ENCODE results near the gene TTC28. TPM values are rescaled to one million over a fixed set of nuclear protein-coding genes. Genes with fewer than 3 reads are reported as not detected.

TTC28 gene
- total RNA-seq, 4 donors from 2014 or later, result 35.6 to 42.6 (median 36.9) TPM

- Histone ChIP-seq H3K4me1 (peaks cover 3 to 22% (median 14%) of the 10 kb centered on the region in 4 donors), H3K36me3 (no peaks in the 10 kb centered on the region), H3K27me3 (no peaks in the 10 kb centered on the region), H3K27ac (replicated peaks in 1 of 4) (no peak overlapping the region), H3K9me3 (no peaks in the 10 kb centered on the region), H3K4me3 (no peak overlapping the region)
- intact Hi-C loops (cut with DNase I), result no loop called here
- DNase-seq (ENCODE audit: extremely low spot score), result no peak
- TF ChIP-seq POLR2AphosphoS5 (IDR thresholded peaks at IDR 0.05), result no peak
- no peak for TF ChIP-seq POLR2A (IDR thresholded peaks at IDR 0.05; ENCODE audit: low read depth)
- no peak for TF ChIP-seq CTCF (IDR thresholded peaks at IDR 0.05)
- no peak for TF ChIP-seq EP300 (IDR thresholded peaks at IDR 0.05)
- WGBS, result 75% methylated on average over 2 of the region's 2 CpGs
Observed at GRCh38 chr22:28402060-28402459, 277.6 kb downstream of the TTC28 start.

DNA sequence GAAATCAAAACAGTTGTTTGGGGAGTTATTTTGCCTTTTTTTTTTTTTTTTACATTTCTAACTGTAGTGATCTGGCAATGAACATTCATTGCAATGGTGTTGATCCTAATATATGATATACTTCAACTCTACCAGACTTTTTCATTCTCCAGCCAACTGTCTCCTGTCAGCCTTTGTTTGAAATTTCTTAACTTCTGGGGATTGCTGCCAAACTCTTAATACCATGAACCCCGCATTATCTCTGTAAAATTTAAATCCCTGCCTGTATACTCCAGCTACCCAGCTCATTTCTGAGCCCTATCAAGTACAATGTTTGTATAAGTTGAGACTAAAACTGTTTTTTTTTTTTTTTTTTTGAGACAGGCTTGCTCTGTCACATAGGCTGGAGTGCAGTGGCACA, 280.7 kb downstream of the TTC28 start:
- Histone ChIP-seq H3K9me3 (no peaks in the 10 kb centered on the region), H3K36me3 (no peaks in the 10 kb centered on the region), H3K4me3 (no peak overlapping the region), H3K27ac (replicated peaks in 1 of 4) (no peak overlapping the region), H3K27me3 (no peaks in the 10 kb centered on the region), H3K4me1 (peaks cover 7 to 35% (median 28%) of the 10 kb centered on the region in 4 donors)
- DNase-seq (ENCODE audit: extremely low spot score), result no peak
- WGBS, result 60% methylated on average over 1 of the region's 1 CpG
- intact Hi-C loops (cut with DNase I), result no loop called here
- TF ChIP-seq POLR2A (IDR thresholded peaks at IDR 0.05; ENCODE audit: low read depth) (no peak), EP300 (IDR thresholded peaks at IDR 0.05) (no peak), POLR2AphosphoS5 (IDR thresholded peaks at IDR 0.05) (no peak)

DNA sequence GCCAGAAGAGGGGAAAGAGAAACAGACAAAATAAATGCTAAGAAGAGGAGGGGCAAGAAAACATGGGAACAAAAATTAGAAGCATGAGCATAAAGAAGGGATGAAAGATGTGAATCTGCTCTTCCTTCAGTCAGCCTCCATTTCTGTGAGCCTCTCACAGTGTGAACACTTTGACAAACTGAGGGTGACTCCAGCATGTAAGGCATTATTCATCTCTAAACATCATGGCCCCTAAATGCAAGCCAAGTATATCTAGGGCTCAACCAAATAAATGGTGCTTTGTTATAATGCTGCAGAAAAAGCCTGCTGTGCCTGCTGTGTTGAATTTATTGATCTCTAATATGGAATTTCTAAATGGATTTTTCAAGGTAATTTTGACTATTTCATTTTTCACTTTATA, 281.3 kb downstream of the TTC28 start:
- intact Hi-C loops (cut with DNase I), result no loop called here

GRCh38 chr22:28397306-28397705, 282.3 kb downstream of the TTC28 start:
- Histone ChIP-seq H3K9me3 (no peaks in the 10 kb centered on the region), H3K4me1 (peaks cover 7 to 35% (median 28%) of the 10 kb centered on the region in 4 donors), H3K27me3 (no peaks in the 10 kb centered on the region), H3K4me3 (no peak overlapping the region), H3K27ac (replicated peaks in 1 of 4) (no peak overlapping the region), H3K36me3 (no peaks in the 10 kb centered on the region)
- intact Hi-C loops (cut with DNase I), result no loop called here
- TF ChIP-seq EP300 (IDR thresholded peaks at IDR 0.05) (no peak), POLR2A (IDR thresholded peaks at IDR 0.05; ENCODE audit: low read depth) (no peak), CTCF (IDR thresholded peaks at IDR 0.05) (no peak), POLR2AphosphoS5 (IDR thresholded peaks at IDR 0.05) (no peak)
- DNase-seq (ENCODE audit: extremely low spot score), result no peak
- 85% methylated on average over 4 of the region's 4 CpGs for WGBS

More for the DNA sequence above, 281.3 kb downstream of the TTC28 start:
- TF ChIP-seq CTCF (IDR thresholded peaks at IDR 0.05), result no peak
- TF ChIP-seq POLR2AphosphoS5 (IDR thresholded peaks at IDR 0.05), result no peak
- no peak for TF ChIP-seq POLR2A (IDR thresholded peaks at IDR 0.05; ENCODE audit: low read depth)
- no peak for TF ChIP-seq EP300 (IDR thresholded peaks at IDR 0.05)
- no peaks in the 10 kb centered on the region for H3K36me3 ChIP-seq
- no peaks in the 10 kb centered on the region for H3K9me3 ChIP-seq
- DNase-seq (ENCODE audit: extremely low spot score), result no peak
- H3K27ac ChIP-seq (replicated peaks in 1 of 4), result no peak overlapping the region
- H3K4me1 ChIP-seq, result peaks cover 7 to 35% (median 28%) of the 10 kb centered on the region in 4 donors
- no peaks in the 10 kb centered on the region for H3K27me3 ChIP-seq
- no peak overlapping the region for H3K4me3 ChIP-seq

GRCh38 chr22:28395920-28396753, 283.5 kb downstream of the TTC28 start:
- Histone ChIP-seq H3K36me3 (no peaks in the 10 kb centered on the region), H3K27ac (replicated peaks in 1 of 4) (no peak overlapping the region), H3K27me3 (no peaks in the 10 kb centered on the region), H3K9me3 (no peaks in the 10 kb centered on the region), H3K4me1 (peaks cover 7 to 35% (median 28%) of the 10 kb centered on the region in 4 donors), H3K4me3 (no peak overlapping the region)
- DNase-seq (ENCODE audit: extremely low spot score), result no peak
- WGBS, result 43% methylated on average over 2 of the region's 2 CpGs
- TF ChIP-seq EP300 (IDR thresholded peaks at IDR 0.05) (no peak), CTCF (IDR thresholded peaks at IDR 0.05) (no peak), POLR2A (IDR thresholded peaks at IDR 0.05; ENCODE audit: low read depth) (no peak)
- intact Hi-C loops (cut with DNase I), result no loop called here

Measured in esophagus muscularis mucosa (tissue), 4 donors.